CD8-positive, alpha-beta memory T cell (primary cell): ENCODE data around the gene WNT7A. TPM values are rescaled to one million over a fixed set of nuclear protein-coding genes. Genes with fewer than 3 reads are reported as not detected.

ENCODE experiments used
- CTCF ChIA-PET: fragments of 350-600 bp; sonication (Branson Sonifier 250); formaldehyde crosslinking; loops from one replicate; lab custom pipeline; 2021; ENCODE audit warnings: antibody characterized with exemption; lab: Charles Lee
- POLR2A ChIA-PET: fragments of 350-600 bp; sonication (Branson Sonifier 250); formaldehyde crosslinking; loops from one replicate; lab custom pipeline; 2021; ENCODE audit warnings: antibody characterized with exemption; lab: Charles Lee
- DNase-seq, 5 donors: peaks; one replicate each; pipeline versions ENCODE4 v3.0.0 to v3.0.0-alpha.2; 2020 to 2022; ENCODE audit warnings: mixed read lengths in 1 of 5
- H3K27ac ChIP-seq: one replicate; pipeline ENCODE4 v1.7.0; 2013; ENCODE audit warnings: low read depth, mild to moderate bottlenecking, low read length, moderate library complexity
- H3K27me3 ChIP-seq: 2 replicates; pipeline ENCODE4 v1.7.0; 2013; ENCODE audit warnings: low read length, mild to moderate bottlenecking; ENCODE audit not compliant: insufficient read depth, poor library complexity, severe bottlenecking
- H3K36me3 ChIP-seq: 2 replicates; pipeline ENCODE4 v1.7.0; 2013; ENCODE audit warnings: mild to moderate bottlenecking, low read length, moderate library complexity; ENCODE audit not compliant: insufficient read depth
- H3K4me1 ChIP-seq: 2 replicates; pipeline ENCODE4 v1.7.0; 2013; ENCODE audit warnings: mild to moderate bottlenecking, low read length, moderate library complexity; ENCODE audit not compliant: insufficient read depth
- H3K4me3 ChIP-seq: 2 replicates; pipeline ENCODE4 v1.7.0; 2013; ENCODE audit warnings: mild to moderate bottlenecking, low read length
- H3K9me3 ChIP-seq: 2 replicates; pipeline ENCODE4 v1.7.0; 2013; ENCODE audit warnings: mild to moderate bottlenecking, low read length
- H3K27ac Mint-ChIP-seq, 8 donors: one replicate each; pipeline ENCODE4 v1.8.0; 2020 to 2021; ENCODE audit warnings: mixed read lengths in 8 of 8, mild to moderate bottlenecking in 6 of 8, inconsistent platforms in 3 of 8, moderate library complexity in 3 of 8
- H3K27me3 Mint-ChIP-seq, 2 donors: one replicate each; pipeline ENCODE4 v1.8.0; 2020 to 2021; ENCODE audit warnings: mixed read lengths in 2 of 2, mild to moderate bottlenecking in 1 of 2, moderate library complexity in 1 of 2
- H3K36me3 Mint-ChIP-seq, 3 donors: one replicate each; pipeline ENCODE4 v1.8.0; 2020 to 2021; ENCODE audit warnings: mixed read lengths in 3 of 3, inconsistent platforms in 1 of 3, mild to moderate bottlenecking in 1 of 3
- H3K4me1 Mint-ChIP-seq, 3 donors: one replicate each; pipeline ENCODE4 v1.8.0; 2020 to 2021; ENCODE audit warnings: mixed read lengths in 3 of 3, inconsistent platforms in 1 of 3, mild to moderate bottlenecking in 1 of 3
- H3K4me3 Mint-ChIP-seq, 7 donors: one replicate each; pipeline ENCODE4 v1.8.0; 2020 to 2021; ENCODE audit warnings: mixed read lengths in 7 of 7, mild to moderate bottlenecking in 6 of 7, moderate library complexity in 4 of 7, inconsistent platforms in 2 of 7
- H3K9me3 Mint-ChIP-seq, 5 donors: one replicate each; pipeline ENCODE4 v1.8.0; 2020 to 2022; ENCODE audit warnings: mixed read lengths in 5 of 5, mild to moderate bottlenecking in 3 of 5, moderate library complexity in 2 of 5, inconsistent platforms in 1 of 5
- polyA plus RNA-seq: library from polyadenylated mRNA; unstranded; fragments of 300-500 nt; fragmentation: Illumina TruSeq; gene quantifications from one replicate; pipeline ENCODE4 v1.2.3, GENCODE V29; 2021
- total RNA-seq, 2 experiments: library from RNA; stranded (reverse); gene quantifications; one replicate each; pipeline ENCODE4 v1.2.3, GENCODE V29; 2021

The WNT7A gene
- total and polyA plus RNA-seq, 3 experiments from 2014 or later = 0.31 to 1.5 (median 0.38) TPM

- H3K36me3 Mint-ChIP-seq = no peaks in the 10 kb centered on the region
- CTCF ChIA-PET = no interaction called here
- H3K36me3 ChIP-seq = no peaks in the 10 kb centered on the region
- H3K27me3 ChIP-seq = no peaks in the 10 kb centered on the region
- peaks cover 2 to 7% of the 10 kb centered on the region in 2 donors for H3K27me3 Mint-ChIP-seq
- H3K27ac ChIP-seq = no peak overlapping the region
- H3K27ac Mint-ChIP-seq = no peak overlapping the region
- POLR2A ChIA-PET = no interaction called here
- H3K9me3 Mint-ChIP-seq = peaks cover 2 to 11% (median 4%) of the 10 kb centered on the region in 5 donors
- no peak overlapping the region for H3K4me3 Mint-ChIP-seq
- no peak for DNase-seq
- peaks cover 6% of the 10 kb centered on the region for H3K9me3 ChIP-seq
- no peaks in the 10 kb centered on the region for H3K4me1 ChIP-seq
- no peak overlapping the region for H3K4me3 ChIP-seq
- H3K4me1 Mint-ChIP-seq = no peaks in the 10 kb centered on the region
Measured at GRCh38 chr3:13808550-13808949, 71.3 kb downstream of the WNT7A start.

GRCh38 chr3:13801361-13802204 lies 78.3 kb downstream of the WNT7A start:
- Histone ChIP-seq H3K36me3 (no peaks in the 10 kb centered on the region), H3K4me3 (no peak overlapping the region), H3K9me3 (no peaks in the 10 kb centered on the region), H3K27ac (no peak overlapping the region), H3K27me3 (no peaks in the 10 kb centered on the region), H3K4me1 (no peaks in the 10 kb centered on the region)
- Mint-ChIP-seq H3K4me3 (no peak overlapping the region), H3K27me3 (peaks cover 4 to 12% of the 10 kb centered on the region in 2 donors), H3K4me1 (no peaks in the 10 kb centered on the region), H3K9me3 (no peaks in the 10 kb centered on the region), H3K27ac (no peak overlapping the region), H3K36me3 (no peaks in the 10 kb centered on the region)
- POLR2A ChIA-PET = no interaction called here
- no peak for DNase-seq
- CTCF ChIA-PET = interaction anchor here (1.0 kb wide), 1 partner anchor 12 kb away, joined by 3 read pairs; no protein-coding TSS in a partner anchor

GRCh38 chr3:13800064-13800463 lies 79.8 kb downstream of the WNT7A start:
- Histone ChIP-seq H3K9me3 (no peaks in the 10 kb centered on the region), H3K27me3 (no peaks in the 10 kb centered on the region), H3K36me3 (no peaks in the 10 kb centered on the region), H3K4me3 (no peak overlapping the region), H3K4me1 (no peaks in the 10 kb centered on the region), H3K27ac (no peak overlapping the region)
- Mint-ChIP-seq H3K36me3 (no peaks in the 10 kb centered on the region), H3K27ac (no peak overlapping the region), H3K4me3 (no peak overlapping the region), H3K9me3 (no peaks in the 10 kb centered on the region), H3K4me1 (no peaks in the 10 kb centered on the region), H3K27me3 (peaks cover 4 to 12% of the 10 kb centered on the region in 2 donors)
- CTCF ChIA-PET = no interaction called here
- no peak for DNase-seq
- POLR2A ChIA-PET = no interaction called here

- POLR2A ChIA-PET = no interaction called here
- H3K36me3 ChIP-seq = no peaks in the 10 kb centered on the region
- H3K27ac ChIP-seq = no peak overlapping the region
- no peaks in the 10 kb centered on the region for H3K4me1 Mint-ChIP-seq
- H3K4me1 ChIP-seq = no peaks in the 10 kb centered on the region
- H3K36me3 Mint-ChIP-seq = no peaks in the 10 kb centered on the region
- DNase-seq = peak in 1 of 5 donors; percentile 10
- no peaks in the 10 kb centered on the region for H3K9me3 ChIP-seq
- no peaks in the 10 kb centered on the region for H3K27me3 ChIP-seq
- H3K27me3 Mint-ChIP-seq = peaks cover 4 to 16% of the 10 kb centered on the region in 2 donors
- no peak overlapping the region for H3K27ac Mint-ChIP-seq
- no peak overlapping the region for H3K4me3 ChIP-seq
- no peak overlapping the region for H3K4me3 Mint-ChIP-seq
- no peaks in the 10 kb centered on the region for H3K9me3 Mint-ChIP-seq
- CTCF ChIA-PET = no interaction called here
Measured at GRCh38 chr3:13798401-13798800, 81.5 kb downstream of the WNT7A start.

- Mint-ChIP-seq H3K27me3 (peaks cover 4 to 23% of the 10 kb centered on the region in 2 donors), H3K36me3 (no peaks in the 10 kb centered on the region), H3K9me3 (no peaks in the 10 kb centered on the region), H3K27ac (no peak overlapping the region), H3K4me3 (no peak overlapping the region), H3K4me1 (no peaks in the 10 kb centered on the region)
- H3K4me1 ChIP-seq = no peaks in the 10 kb centered on the region
- no peaks in the 10 kb centered on the region for H3K36me3 ChIP-seq
- H3K27me3 ChIP-seq = no peaks in the 10 kb centered on the region
- ChIA-PET CTCF (no interaction called here), POLR2A (no interaction called here)
- no peak overlapping the region for H3K4me3 ChIP-seq
- H3K27ac ChIP-seq = no peak overlapping the region
- peak in 1 of 5 donors; percentile 12 for DNase-seq
- no peaks in the 10 kb centered on the region for H3K9me3 ChIP-seq
Measured at GRCh38 chr3:13796701-13797460, 83.0 kb downstream of the WNT7A start.

GRCh38 chr3:13795816-13796215 lies 84.1 kb downstream of the WNT7A start:
- Mint-ChIP-seq H3K9me3 (no peaks in the 10 kb centered on the region), H3K27ac (no peak overlapping the region), H3K4me3 (no peak overlapping the region), H3K36me3 (no peaks in the 10 kb centered on the region), H3K4me1 (no peaks in the 10 kb centered on the region), H3K27me3 (peaks cover 5 to 27% of the 10 kb centered on the region in 2 donors)
- POLR2A ChIA-PET = no interaction called here
- CTCF ChIA-PET = no interaction called here
- Histone ChIP-seq H3K27me3 (no peaks in the 10 kb centered on the region), H3K4me3 (no peak overlapping the region), H3K4me1 (no peaks in the 10 kb centered on the region), H3K9me3 (no peaks in the 10 kb centered on the region), H3K36me3 (no peaks in the 10 kb centered on the region), H3K27ac (no peak overlapping the region)
- peak in 1 of 5 donors; percentile 18 for DNase-seq

GRCh38 chr3:13794322-13794721 lies 85.5 kb downstream of the WNT7A start:
- no peaks in the 10 kb centered on the region for H3K4me1 Mint-ChIP-seq
- H3K36me3 ChIP-seq = no peaks in the 10 kb centered on the region
- no peaks in the 10 kb centered on the region for H3K27me3 ChIP-seq
- no peaks in the 10 kb centered on the region for H3K36me3 Mint-ChIP-seq
- H3K27me3 Mint-ChIP-seq = peaks cover 10 to 23% of the 10 kb centered on the region in 2 donors
- no peaks in the 10 kb centered on the region for H3K9me3 Mint-ChIP-seq
- POLR2A ChIA-PET = no interaction called here
- H3K4me3 Mint-ChIP-seq = no peak overlapping the region
- DNase-seq = peak in 1 of 5 donors; percentile 10
- no peak overlapping the region for H3K27ac Mint-ChIP-seq
- H3K4me1 ChIP-seq = no peaks in the 10 kb centered on the region
- H3K27ac ChIP-seq = no peak overlapping the region
- H3K9me3 ChIP-seq = no peaks in the 10 kb centered on the region
- no peak overlapping the region for H3K4me3 ChIP-seq
- CTCF ChIA-PET = no interaction called here

- H3K36me3 Mint-ChIP-seq = no peaks in the 10 kb centered on the region
- no peak for DNase-seq
- peaks cover 13 to 26% of the 10 kb centered on the region in 2 donors for H3K27me3 Mint-ChIP-seq
- Histone ChIP-seq H3K36me3 (no peaks in the 10 kb centered on the region), H3K4me3 (no peak overlapping the region), H3K9me3 (no peaks in the 10 kb centered on the region), H3K4me1 (no peaks in the 10 kb centered on the region), H3K27me3 (no peaks in the 10 kb centered on the region), H3K27ac (no peak overlapping the region)
- no peaks in the 10 kb centered on the region for H3K4me1 Mint-ChIP-seq
- no peaks in the 10 kb centered on the region for H3K9me3 Mint-ChIP-seq
- no peak overlapping the region for H3K27ac Mint-ChIP-seq
- no peak overlapping the region for H3K4me3 Mint-ChIP-seq
- CTCF ChIA-PET = interaction anchor here (1.2 kb wide), 1 partner anchor 87 kb away, joined by 3 read pairs; no protein-coding TSS in a partner anchor
- POLR2A ChIA-PET = no interaction called here
Measured at GRCh38 chr3:13793451-13793850, 86.4 kb downstream of the WNT7A start.
